Endodermal cell (in vitro differentiated cells): ENCODE measurements around the gene ZP3. TPM values are rescaled to one million over a fixed set of nuclear protein-coding genes. Genes with fewer than 3 reads are reported as not detected.
"Not testable (repeated sequence)": the region's sequence is repeated elsewhere in the genome, so short reads cannot be mapped to it uniquely, and the experiment has no call there.

Source experiments
- DNase-seq: peaks from one replicate; pipeline ENCODE4 v3.0.0-alpha.2; 2017
- H3K27ac ChIP-seq: 2 replicates; pipeline ENCODE4 v1.5.1; 2013; ENCODE audit warnings: mild to moderate bottlenecking, low read depth, low read length, moderate library complexity
- H3K27me3 ChIP-seq: 2 replicates; pipeline ENCODE4 v1.6.1; 2013; ENCODE audit warnings: mild to moderate bottlenecking, low read length, moderate library complexity; ENCODE audit not compliant: insufficient read depth, control insufficient read depth, poor library complexity, severe bottlenecking
- H3K36me3 ChIP-seq: 2 replicates; pipeline ENCODE4 v1.7.0; 2013; ENCODE audit warnings: mild to moderate bottlenecking, low read length, moderate library complexity; ENCODE audit not compliant: control insufficient read depth, insufficient read depth
- H3K4me1 ChIP-seq: one replicate; pipeline ENCODE4 v1.7.0; 2013; ENCODE audit warnings: low read length; ENCODE audit not compliant: control insufficient read depth, insufficient read depth
- H3K4me3 ChIP-seq: 2 replicates; pipeline ENCODE4 v1.5.1; 2013; ENCODE audit warnings: mild to moderate bottlenecking, low read length, moderate library complexity
- H3K9ac ChIP-seq: 2 replicates; pipeline ENCODE4 v1.6.1; 2013; ENCODE audit warnings: mild to moderate bottlenecking, low read length, moderate library complexity; ENCODE audit not compliant: poor library complexity, severe bottlenecking; ENCODE audit errors: extremely low read depth
- H3K9me3 ChIP-seq: 2 replicates; pipeline ENCODE4 v1.6.1; 2013; ENCODE audit warnings: mild to moderate bottlenecking, low read length, moderate library complexity; ENCODE audit not compliant: control insufficient read depth
- H3K27ac Mint-ChIP-seq: 2 replicates; pipeline ENCODE4 v1.8.0; 2020; ENCODE audit warnings: mixed read lengths
- H3K27me3 Mint-ChIP-seq: 2 replicates; pipeline ENCODE4 v1.8.0; 2021; ENCODE audit warnings: mild to moderate bottlenecking, mixed read lengths; ENCODE audit not compliant: insufficient read depth
- H3K36me3 Mint-ChIP-seq: 2 replicates; pipeline ENCODE4 v1.8.0; 2020; ENCODE audit warnings: low read depth, mixed read lengths
- H3K4me1 Mint-ChIP-seq: 2 replicates; pipeline ENCODE4 v1.8.0; 2020; ENCODE audit warnings: mixed read lengths
- H3K4me3 Mint-ChIP-seq: 2 replicates; pipeline ENCODE4 v1.8.0; 2020; ENCODE audit warnings: mild to moderate bottlenecking, moderate library complexity, mixed read lengths
- H3K9me3 Mint-ChIP-seq: 2 replicates; pipeline ENCODE4 v1.8.0; 2020; ENCODE audit warnings: mild to moderate bottlenecking, mixed read lengths
- WGBS, 2 experiments: methylation state at CpG; one replicate each; pipeline versions ENCODE4 v1.1.5 to v1.1.7; 2013; ENCODE audit warnings: missing lambda C conversion rate in 2 of 2, mixed read lengths in 1 of 2; ENCODE audit not compliant: insufficient coverage in 1 of 2, insufficient read length in 1 of 2; 5-methylcytosine and 5-hydroxymethylcytosine counted together
- total RNA-seq, 2 donors: library from RNA; stranded (reverse); fragmentation: NEBNext Ultra II Directional in 1 of 2; extraction: Animal tissue kit (Norgen Biotek cat#: 25700) in 1 of 2; gene quantifications; 2 replicates in 1 of 2; 3 replicates in 1 of 2; pipeline ENCODE4 v1.2.1, GENCODE V29; 2021
- TF ChIP-seq, protein P1 (sequence below): fragments of 200-600 bp; sonication (generic); conservative IDR thresholded peaks from 2 replicates; pipeline ENCODE4 v1.5.0; 2021; ENCODE audit warnings: antibody characterized with exemption, mild to moderate bottlenecking

ZP3 gene
- total RNA-seq, 2 donors from 2014 or later, result 0.53 to 2.3 TPM

DNA sequence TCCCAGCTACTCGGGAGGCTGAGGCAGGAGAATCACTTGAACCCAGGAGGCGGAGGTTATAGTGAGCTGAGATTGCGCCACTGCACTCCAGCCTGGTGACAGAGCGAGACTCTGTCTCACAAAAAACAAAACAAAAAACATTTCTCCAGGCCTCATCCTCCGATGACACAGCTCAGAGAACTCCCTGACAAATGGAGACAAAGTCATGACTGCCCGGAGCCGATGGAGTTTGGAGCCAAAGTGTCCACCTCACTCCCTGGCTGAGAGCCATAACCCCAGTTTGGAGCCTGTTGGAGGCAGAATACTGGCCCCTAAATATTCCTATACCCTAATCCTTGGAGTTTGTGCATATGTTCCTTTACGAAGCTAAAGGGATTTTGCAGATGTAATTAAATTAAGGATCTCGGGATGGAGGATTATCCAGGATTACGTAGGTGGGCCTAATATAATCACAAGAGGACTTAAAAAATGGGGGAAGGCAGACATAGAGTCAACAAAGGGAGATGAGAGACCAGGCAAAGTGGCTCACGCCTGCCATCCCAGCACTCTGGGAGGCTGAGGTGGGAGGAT is 38.0 kb upstream of the ZP3 start:
- Mint-ChIP-seq H3K27me3 (no peaks in the 10 kb centered on the region), H3K36me3 (peaks cover 4% of the 10 kb centered on the region), H3K4me1 (no peaks in the 10 kb centered on the region), H3K27ac (no peak overlapping the region), H3K4me3 (no peak overlapping the region), H3K9me3 (no peaks in the 10 kb centered on the region)
- Histone ChIP-seq H3K27me3 (no peaks in the 10 kb centered on the region), H3K36me3 (no peaks in the 10 kb centered on the region), H3K9ac (no peak overlapping the region), H3K4me1 (peaks cover 6% of the 10 kb centered on the region), H3K27ac (no peak overlapping the region), H3K9me3 (no peaks in the 10 kb centered on the region), H3K4me3 (no peak overlapping the region)
- DNase-seq, result no peak
- TF ChIP-seq, protein P1, sequence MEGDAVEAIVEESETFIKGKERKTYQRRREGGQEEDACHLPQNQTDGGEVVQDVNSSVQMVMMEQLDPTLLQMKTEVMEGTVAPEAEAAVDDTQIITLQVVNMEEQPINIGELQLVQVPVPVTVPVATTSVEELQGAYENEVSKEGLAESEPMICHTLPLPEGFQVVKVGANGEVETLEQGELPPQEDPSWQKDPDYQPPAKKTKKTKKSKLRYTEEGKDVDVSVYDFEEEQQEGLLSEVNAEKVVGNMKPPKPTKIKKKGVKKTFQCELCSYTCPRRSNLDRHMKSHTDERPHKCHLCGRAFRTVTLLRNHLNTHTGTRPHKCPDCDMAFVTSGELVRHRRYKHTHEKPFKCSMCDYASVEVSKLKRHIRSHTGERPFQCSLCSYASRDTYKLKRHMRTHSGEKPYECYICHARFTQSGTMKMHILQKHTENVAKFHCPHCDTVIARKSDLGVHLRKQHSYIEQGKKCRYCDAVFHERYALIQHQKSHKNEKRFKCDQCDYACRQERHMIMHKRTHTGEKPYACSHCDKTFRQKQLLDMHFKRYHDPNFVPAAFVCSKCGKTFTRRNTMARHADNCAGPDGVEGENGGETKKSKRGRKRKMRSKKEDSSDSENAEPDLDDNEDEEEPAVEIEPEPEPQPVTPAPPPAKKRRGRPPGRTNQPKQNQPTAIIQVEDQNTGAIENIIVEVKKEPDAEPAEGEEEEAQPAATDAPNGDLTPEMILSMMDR, result no peak
- WGBS, 2 experiments, result 93 to 96% methylated on average over 6 to 11 of the region's 11 CpGs

DNA sequence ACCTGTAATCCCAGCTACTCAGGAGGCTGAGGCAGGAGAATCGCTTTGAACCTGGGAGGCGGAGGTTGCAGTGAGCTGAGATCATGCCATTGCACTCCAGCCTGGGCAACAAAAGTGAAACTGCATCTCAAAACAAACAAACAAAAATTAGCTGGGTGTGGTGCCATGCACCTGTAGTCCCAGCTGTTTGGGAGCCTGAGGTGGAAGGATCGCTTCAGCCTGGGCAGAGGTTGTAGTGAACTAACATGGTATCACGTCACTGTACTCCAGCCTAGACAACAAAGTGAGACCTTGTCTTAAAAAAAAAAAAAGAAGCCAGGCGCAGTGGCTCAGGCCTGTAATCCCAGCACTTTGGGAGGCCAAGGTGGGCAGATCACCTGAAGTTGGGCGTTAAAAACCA is 37.0 kb upstream of the ZP3 start:
- H3K9me3 Mint-ChIP-seq, result not testable (repeated sequence)

DNA sequence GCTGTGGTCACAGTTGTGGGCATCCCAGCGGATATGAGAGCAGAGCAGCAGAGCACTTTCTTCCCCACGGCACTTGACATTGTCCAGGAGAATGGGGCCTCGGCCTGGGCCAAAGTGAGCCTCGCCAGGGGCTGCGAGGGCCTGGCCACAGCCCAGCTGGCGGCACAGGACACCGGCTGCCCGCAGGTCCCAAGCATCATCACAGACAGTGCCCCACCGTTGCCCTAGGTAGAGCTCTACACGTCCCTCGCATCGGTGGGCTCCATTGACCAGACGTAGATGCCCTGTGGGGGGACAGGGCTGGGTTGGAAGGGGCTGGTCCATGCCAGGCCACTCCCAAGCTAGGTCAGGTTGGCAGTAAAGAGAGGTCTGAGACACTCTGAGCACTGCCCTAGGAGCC is 34.7 kb upstream of the ZP3 start:
- Mint-ChIP-seq H3K4me1 (peaks cover 9% of the 10 kb centered on the region), H3K4me3 (no peak overlapping the region), H3K27me3 (no peaks in the 10 kb centered on the region), H3K27ac (no peak overlapping the region), H3K9me3 (no peaks in the 10 kb centered on the region), H3K36me3 (peaks cover 4% of the 10 kb centered on the region)
- H3K27ac ChIP-seq, result no peak overlapping the region
- 96 to 98% methylated on average over 8 to 13 of the region's 13 CpGs for WGBS, 2 experiments
- no peaks in the 10 kb centered on the region for H3K36me3 ChIP-seq
- H3K4me3 ChIP-seq, result no peak overlapping the region
- H3K4me1 ChIP-seq, result peaks cover 6% of the 10 kb centered on the region
- H3K27me3 ChIP-seq, result no peaks in the 10 kb centered on the region
- H3K9ac ChIP-seq, result no peak overlapping the region
- TF ChIP-seq, protein P1, result no peak
- H3K9me3 ChIP-seq, result no peaks in the 10 kb centered on the region
- no peak for DNase-seq

More for the DNA sequence above, 37.0 kb upstream of the ZP3 start:
- not testable (repeated sequence) for H3K4me1 Mint-ChIP-seq, H3K4me3 Mint-ChIP-seq, H3K4me1 ChIP-seq, H3K27me3 ChIP-seq, H3K27me3 Mint-ChIP-seq, H3K9ac ChIP-seq, H3K4me3 ChIP-seq, H3K27ac ChIP-seq, DNase-seq, H3K9me3 ChIP-seq, H3K27ac Mint-ChIP-seq, H3K36me3 ChIP-seq, H3K36me3 Mint-ChIP-seq
- WGBS, 2 experiments, result 95 to 96% methylated on average over 6 of the region's 6 CpGs
